ENCODE results near the gene COL4A2.

Gene COL4A2

DNA sequence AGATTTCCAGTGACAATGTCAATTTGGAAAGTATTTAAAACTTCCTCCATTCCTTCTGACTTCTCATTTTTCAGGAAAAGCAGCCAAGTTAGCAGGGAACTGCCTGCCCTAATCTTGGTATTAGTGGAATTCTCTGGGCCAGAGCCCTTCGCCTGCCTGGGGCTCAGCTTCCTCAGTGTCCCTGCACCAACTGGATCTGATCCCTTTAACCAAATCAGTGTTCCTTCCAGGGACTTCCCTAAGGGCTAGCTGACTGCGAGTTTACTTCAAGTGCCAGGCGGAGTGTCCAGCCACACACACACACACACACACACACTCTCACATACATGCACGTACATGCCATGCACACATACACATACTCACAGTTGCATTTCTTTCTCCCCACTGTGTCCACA is 234.4 kb downstream of the COL4A2 start:
- TF ChIP-seq EZH2phosphoT487 (IDR thresholded peaks at IDR 0.05; ENCODE audit: borderline replicate concordance) (no peak), CTCF (conservative IDR thresholded peaks at IDR 0.05; ENCODE audit: low read length) (no peak)
- H3K36me3 ChIP-seq (ENCODE audit: insufficient read depth, low read length), result peaks cover 8% of the 10 kb centered on the region; the same call in 1 of the 2 replicates
- H3K9me2 ChIP-seq (replicated peaks; ENCODE audit: low read depth, low read length), result no peaks in the 10 kb centered on the region
- H3F3A ChIP-seq (ENCODE audit: low read depth), result no peaks in the 10 kb centered on the region; the same call in 1 of the 2 replicates
- no peak overlapping the region for H3K4me2 ChIP-seq (ENCODE audit: low read depth, low read length, poor library complexity, severe bottlenecking)
- H3K79me2 ChIP-seq (ENCODE audit: insufficient read depth, low read length), result peaks cover 50% of the 10 kb centered on the region; the same call in 1 of the 2 replicates
- no peak overlapping the region for H2AFZ ChIP-seq (ENCODE audit: low read length)
- no peaks in the 10 kb centered on the region for H3K4me1 ChIP-seq (ENCODE audit: insufficient read depth, low read length, poor library complexity, severe bottlenecking)
- H4K20me1 ChIP-seq (ENCODE audit: insufficient read depth, low read length, poor library complexity, severe bottlenecking), result no peaks in the 10 kb centered on the region
- no peak overlapping the region for H3K9ac ChIP-seq (ENCODE audit: low read depth, low read length, poor library complexity, severe bottlenecking)
- no peaks in the 10 kb centered on the region for H3K27me3 ChIP-seq (ENCODE audit: insufficient read depth, low read length, poor library complexity, severe bottlenecking)
- H3K9me3 ChIP-seq (ENCODE audit: insufficient read depth, low read depth, low read length), result peaks cover 12% of the 10 kb centered on the region; the same call in 1 of the 2 replicates
- no peak overlapping the region for H3K4me3 ChIP-seq (ENCODE audit: low read length, poor library complexity, severe bottlenecking)

DNA sequence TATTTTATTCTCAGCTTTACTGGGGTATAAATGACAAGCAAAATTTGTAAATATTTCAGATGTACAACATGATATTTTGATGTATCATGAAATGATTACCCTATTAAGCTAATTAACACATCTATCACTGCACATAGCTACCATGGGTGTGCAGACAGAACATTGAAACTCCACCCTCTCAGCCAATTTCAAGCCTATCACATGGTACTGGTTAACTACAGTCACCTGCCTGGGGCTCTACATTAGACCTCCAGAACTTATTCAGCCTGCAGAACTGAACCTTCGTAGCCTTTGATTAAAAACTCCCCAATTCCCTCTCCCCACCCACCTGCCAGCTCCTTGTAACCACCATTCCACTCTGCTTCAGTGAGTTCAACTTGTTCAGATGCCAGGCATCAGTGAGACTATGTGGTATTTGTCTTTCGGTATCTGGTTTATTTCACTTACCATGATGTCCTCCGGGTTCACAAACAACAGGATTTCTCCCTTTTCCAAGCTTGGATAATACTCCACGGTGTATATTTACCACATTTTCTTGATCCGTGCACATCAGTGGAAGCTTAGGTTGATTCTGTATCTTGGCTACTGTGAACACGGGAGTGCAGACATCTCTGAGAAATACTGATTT is 235.2 kb downstream of the COL4A2 start:
- Histone ChIP-seq H3K4me2 (ENCODE audit: low read depth, low read length, poor library complexity, severe bottlenecking) (no peak overlapping the region), H2AFZ (ENCODE audit: low read length) (no peak overlapping the region), H3K4me1 (ENCODE audit: insufficient read depth, low read length, poor library complexity, severe bottlenecking) (no peaks in the 10 kb centered on the region), H4K20me1 (ENCODE audit: insufficient read depth, low read length, poor library complexity, severe bottlenecking) (no peaks in the 10 kb centered on the region), H3K9ac (ENCODE audit: low read depth, low read length, poor library complexity, severe bottlenecking) (no peak overlapping the region), H3K4me3 (ENCODE audit: low read length, poor library complexity, severe bottlenecking) (no peak overlapping the region), H3K9me3 (ENCODE audit: insufficient read depth, low read depth, low read length) (peaks cover 12% of the 10 kb centered on the region; the same call in 1 of the 2 replicates), H3K79me2 (ENCODE audit: insufficient read depth, low read length) (peaks cover 50% of the 10 kb centered on the region; the same call in 1 of the 2 replicates), H3K27me3 (ENCODE audit: insufficient read depth, low read length, poor library complexity, severe bottlenecking) (no peaks in the 10 kb centered on the region), H3K9me2 (replicated peaks; ENCODE audit: low read depth, low read length) (no peaks in the 10 kb centered on the region), H3F3A (ENCODE audit: low read depth) (no peaks in the 10 kb centered on the region; the same call in 1 of the 2 replicates), H3K36me3 (ENCODE audit: insufficient read depth, low read length) (peaks cover 14% of the 10 kb centered on the region; the same call in 1 of the 2 replicates)
- TF ChIP-seq CTCF (conservative IDR thresholded peaks at IDR 0.05; ENCODE audit: low read length) (no peak), EZH2phosphoT487 (IDR thresholded peaks at IDR 0.05; ENCODE audit: borderline replicate concordance) (no peak)

- Histone ChIP-seq H3K4me3 (ENCODE audit: low read length, poor library complexity, severe bottlenecking) (no peak overlapping the region), H3K9me2 (replicated peaks; ENCODE audit: low read depth, low read length) (no peaks in the 10 kb centered on the region), H3K9me3 (ENCODE audit: insufficient read depth, low read depth, low read length) (peaks cover 12% of the 10 kb centered on the region; the same call in 1 of the 2 replicates), H3K79me2 (ENCODE audit: insufficient read depth, low read length) (peaks cover 76% of the 10 kb centered on the region; the same call in 1 of the 2 replicates), H2AFZ (ENCODE audit: low read length) (no peak overlapping the region), H3F3A (ENCODE audit: low read depth) (no peaks in the 10 kb centered on the region), H3K4me2 (ENCODE audit: low read depth, low read length, poor library complexity, severe bottlenecking) (no peak overlapping the region), H3K4me1 (ENCODE audit: insufficient read depth, low read length, poor library complexity, severe bottlenecking) (no peaks in the 10 kb centered on the region), H4K20me1 (ENCODE audit: insufficient read depth, low read length, poor library complexity, severe bottlenecking) (no peaks in the 10 kb centered on the region), H3K27me3 (ENCODE audit: insufficient read depth, low read length, poor library complexity, severe bottlenecking) (no peaks in the 10 kb centered on the region), H3K36me3 (ENCODE audit: insufficient read depth, low read length) (peaks cover 17% of the 10 kb centered on the region; the same call in 1 of the 2 replicates), H3K9ac (ENCODE audit: low read depth, low read length, poor library complexity, severe bottlenecking) (no peak overlapping the region)
- TF ChIP-seq EZH2phosphoT487 (IDR thresholded peaks at IDR 0.05; ENCODE audit: borderline replicate concordance) (no peak), CTCF (conservative IDR thresholded peaks at IDR 0.05; ENCODE audit: low read length) (no peak)
Observed at GRCh38 chr13:110546378-110546777, 239.3 kb downstream of the COL4A2 start.
